WERI-Rb-1 (cell line): ENCODE results near the gene WDR36.

ENCODE experiments used
- DNase-seq: peaks from one replicate; pipeline ENCODE4 v3.0.0-alpha.2; 2020
- H3K27ac ChIP-seq: fragments of 250-450 bp; sonication (Bioruptor Pico); 2 replicates; pipeline ENCODE4 v1.5.1; 2020; ENCODE audit warnings: mild to moderate bottlenecking, moderate library complexity
- H3K27me3 ChIP-seq: fragments of 250-450 bp; sonication (Bioruptor Pico); 2 replicates; pipeline ENCODE4 v1.5.1; 2021; ENCODE audit warnings: mild to moderate bottlenecking, low read depth, moderate library complexity; ENCODE audit not compliant: insufficient read depth, severe bottlenecking
- H3K36me3 ChIP-seq: fragments of 250-450 bp; sonication (Bioruptor Pico); 2 replicates; pipeline ENCODE4 v1.5.1; 2020; ENCODE audit warnings: mild to moderate bottlenecking, moderate library complexity
- H3K4me3 ChIP-seq: 2 replicates; pipeline ENCODE4 v1.5.1; 2011; ENCODE audit warnings: low read depth, mild to moderate bottlenecking, control low read depth, low read length
- H3K9me3 ChIP-seq: fragments of 250-450 bp; sonication (Bioruptor Pico); 2 replicates; pipeline ENCODE4 v1.5.1; 2021; ENCODE audit warnings: mild to moderate bottlenecking, moderate library complexity; ENCODE audit not compliant: severe bottlenecking
- TF ChIP-seq, protein P1 (sequence below): IDR thresholded peaks from 2 replicates; pipeline ENCODE4 v1.5.1; 2011; ENCODE audit warnings: low read depth, mild to moderate bottlenecking, control low read depth, inconsistent platforms, low read length

Gene WDR36

DNA sequence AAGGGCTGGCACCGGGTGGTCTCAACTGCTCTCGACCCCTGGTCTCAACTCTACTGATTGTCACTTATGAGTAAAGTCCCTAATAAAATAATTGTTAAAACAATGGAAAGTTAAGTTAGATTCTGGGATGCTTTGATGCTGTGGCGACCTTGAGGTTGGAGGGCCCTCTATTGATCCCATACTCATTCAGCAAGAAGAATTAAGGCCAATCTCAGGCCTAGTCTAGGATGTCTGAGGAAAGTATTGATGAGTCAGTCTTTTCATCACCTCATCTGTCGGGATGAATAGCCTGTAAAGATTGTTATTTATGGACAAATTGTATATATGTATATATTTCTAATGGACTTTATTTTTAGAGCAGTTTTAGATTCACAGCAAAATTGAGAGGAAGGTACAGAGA is 50.8 kb downstream of the WDR36 start:
- no peaks in the 10 kb centered on the region for H3K9me3 ChIP-seq
- TF ChIP-seq, protein P1, sequence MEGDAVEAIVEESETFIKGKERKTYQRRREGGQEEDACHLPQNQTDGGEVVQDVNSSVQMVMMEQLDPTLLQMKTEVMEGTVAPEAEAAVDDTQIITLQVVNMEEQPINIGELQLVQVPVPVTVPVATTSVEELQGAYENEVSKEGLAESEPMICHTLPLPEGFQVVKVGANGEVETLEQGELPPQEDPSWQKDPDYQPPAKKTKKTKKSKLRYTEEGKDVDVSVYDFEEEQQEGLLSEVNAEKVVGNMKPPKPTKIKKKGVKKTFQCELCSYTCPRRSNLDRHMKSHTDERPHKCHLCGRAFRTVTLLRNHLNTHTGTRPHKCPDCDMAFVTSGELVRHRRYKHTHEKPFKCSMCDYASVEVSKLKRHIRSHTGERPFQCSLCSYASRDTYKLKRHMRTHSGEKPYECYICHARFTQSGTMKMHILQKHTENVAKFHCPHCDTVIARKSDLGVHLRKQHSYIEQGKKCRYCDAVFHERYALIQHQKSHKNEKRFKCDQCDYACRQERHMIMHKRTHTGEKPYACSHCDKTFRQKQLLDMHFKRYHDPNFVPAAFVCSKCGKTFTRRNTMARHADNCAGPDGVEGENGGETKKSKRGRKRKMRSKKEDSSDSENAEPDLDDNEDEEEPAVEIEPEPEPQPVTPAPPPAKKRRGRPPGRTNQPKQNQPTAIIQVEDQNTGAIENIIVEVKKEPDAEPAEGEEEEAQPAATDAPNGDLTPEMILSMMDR: no peak
- no peak overlapping the region for H3K4me3 ChIP-seq
- H3K27ac ChIP-seq: no peak overlapping the region
- DNase-seq: no peak
- H3K27me3 ChIP-seq: no peaks in the 10 kb centered on the region
- H3K36me3 ChIP-seq: no peaks in the 10 kb centered on the region

DNA sequence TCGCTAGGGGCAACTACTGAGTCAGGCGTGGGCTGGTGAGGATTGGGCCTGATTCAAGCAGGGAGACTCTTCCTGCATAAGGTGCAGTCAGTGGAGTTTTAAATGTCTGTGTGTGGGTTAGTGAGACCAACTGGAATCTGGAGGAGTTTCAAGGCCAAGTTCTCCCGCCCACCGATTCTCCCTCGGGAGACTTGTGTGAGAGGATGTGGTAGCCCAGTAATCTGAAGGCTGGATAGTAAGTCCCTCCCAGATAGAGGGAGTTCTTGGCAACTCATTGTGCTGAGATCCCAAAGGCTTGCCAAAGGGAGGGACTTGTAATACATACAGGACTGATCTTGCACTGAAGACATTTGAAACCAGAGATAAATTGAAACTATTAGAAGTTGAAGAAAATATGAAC is 51.8 kb downstream of the WDR36 start:
- no peaks in the 10 kb centered on the region for H3K9me3 ChIP-seq

DNA sequence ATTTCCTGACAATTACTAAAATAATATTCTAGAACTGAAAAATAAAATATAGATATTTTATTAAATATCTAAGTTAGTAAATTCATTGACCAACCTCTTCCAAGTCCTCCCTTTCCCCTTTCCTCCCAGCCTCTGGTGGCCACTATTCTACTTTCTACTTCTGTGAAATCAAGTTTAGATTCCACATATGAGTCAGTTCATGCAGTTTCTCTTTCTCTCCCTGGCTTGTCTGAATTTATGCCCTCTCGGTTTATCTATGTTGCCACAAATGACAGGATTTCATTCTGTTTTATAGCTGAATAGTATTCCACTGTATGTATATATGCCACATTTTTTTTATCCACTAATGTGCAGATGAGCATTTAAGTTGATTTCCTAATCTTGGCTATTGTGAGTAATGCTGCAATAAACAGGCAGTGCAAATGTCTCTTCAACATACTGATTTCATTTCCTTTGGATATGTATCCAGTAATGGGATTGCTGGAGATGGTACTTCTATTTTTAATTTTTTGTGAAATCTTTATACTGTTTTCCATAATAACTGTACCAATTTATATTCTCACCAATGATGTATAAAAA is 52.3 kb downstream of the WDR36 start:
- Histone ChIP-seq H3K27ac (no peak overlapping the region), H3K9me3 (no peaks in the 10 kb centered on the region), H3K4me3 (no peak overlapping the region), H3K36me3 (no peaks in the 10 kb centered on the region), H3K27me3 (no peaks in the 10 kb centered on the region)
- TF ChIP-seq, protein P1: no peak
- DNase-seq: no peak

More for the DNA sequence above, 51.8 kb downstream of the WDR36 start:
- no peak for DNase-seq
- H3K36me3 ChIP-seq: no peaks in the 10 kb centered on the region
- TF ChIP-seq, protein P1: no peak
- no peak overlapping the region for H3K27ac ChIP-seq
- H3K4me3 ChIP-seq: no peak overlapping the region
- H3K27me3 ChIP-seq: no peaks in the 10 kb centered on the region

DNA sequence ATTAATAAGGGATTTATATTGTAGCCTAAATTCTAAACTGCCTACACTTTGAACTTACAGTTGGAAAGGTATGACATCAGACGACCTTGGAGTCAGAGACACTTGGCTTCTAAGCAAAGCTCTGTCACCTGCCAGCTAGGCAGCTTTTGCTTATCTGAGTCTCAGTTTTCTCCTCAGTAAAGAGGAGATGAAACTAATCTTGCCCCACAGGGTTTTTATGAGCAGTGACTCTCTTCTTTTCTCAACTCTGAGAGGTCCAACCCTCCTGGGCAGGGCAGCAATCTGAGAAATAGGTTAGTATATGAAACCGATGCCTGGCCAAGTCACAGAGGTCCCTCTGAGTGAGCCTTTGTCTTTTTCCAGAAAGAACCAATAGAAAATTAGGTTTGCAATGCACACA is 53.9 kb downstream of the WDR36 start:
- Histone ChIP-seq H3K27ac (no peak overlapping the region), H3K27me3 (no peaks in the 10 kb centered on the region), H3K36me3 (no peaks in the 10 kb centered on the region), H3K4me3 (no peak overlapping the region), H3K9me3 (no peaks in the 10 kb centered on the region)
- TF ChIP-seq, protein P1: no peak
- no peak for DNase-seq

DNA sequence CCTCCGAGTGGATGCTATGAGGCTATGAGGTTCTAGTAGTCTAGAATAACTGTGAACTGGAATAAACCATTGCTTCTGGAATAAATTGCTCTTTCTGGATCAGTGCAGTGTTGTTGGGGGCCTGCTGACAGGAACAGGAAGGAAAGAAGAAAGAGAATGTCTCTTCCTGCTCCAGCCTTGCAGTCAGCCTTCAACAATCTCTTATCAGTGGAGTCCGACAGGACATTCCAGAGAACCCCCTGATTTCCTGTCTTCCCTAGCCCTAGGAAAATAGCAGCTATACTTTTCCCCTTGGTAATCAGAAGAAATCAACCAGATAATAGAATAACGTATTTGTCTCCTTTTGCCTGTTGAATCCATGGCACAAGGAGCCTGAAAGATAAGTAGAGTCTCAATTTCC is 55.4 kb downstream of the WDR36 start:
- TF ChIP-seq, protein P1: no peak
- Histone ChIP-seq H3K27me3 (no peaks in the 10 kb centered on the region), H3K27ac (no peak overlapping the region), H3K4me3 (no peak overlapping the region), H3K9me3 (no peaks in the 10 kb centered on the region), H3K36me3 (no peaks in the 10 kb centered on the region)
- DNase-seq: no peak

DNA sequence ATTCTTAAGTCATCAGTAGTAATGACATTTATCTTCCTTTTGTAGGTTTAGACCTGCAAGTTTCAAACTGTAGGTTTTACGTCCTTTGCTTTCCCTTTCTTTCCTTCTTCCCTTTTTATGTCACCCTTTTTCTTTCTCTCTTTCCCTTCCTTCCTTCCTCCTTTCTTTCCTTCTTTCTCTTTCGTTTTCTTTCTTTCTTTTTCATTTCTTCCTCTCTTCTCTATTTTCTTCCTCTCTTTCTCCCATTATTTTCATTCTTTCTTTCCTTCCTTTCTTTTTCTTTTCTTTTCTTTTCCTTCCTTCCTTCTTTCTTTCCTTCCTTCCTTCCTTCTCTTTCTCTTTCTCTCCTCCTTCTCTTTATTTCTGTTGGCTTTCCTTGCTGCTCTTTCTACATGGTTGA is 59.9 kb downstream of the WDR36 start:
- TF ChIP-seq, protein P1: no peak
- Histone ChIP-seq H3K27ac (no peak overlapping the region), H3K27me3 (no peaks in the 10 kb centered on the region), H3K9me3 (no peaks in the 10 kb centered on the region), H3K4me3 (no peak overlapping the region), H3K36me3 (no peaks in the 10 kb centered on the region)
- DNase-seq: no peak
